Activated naive CD8-positive, alpha-beta T cell treated with anti-CD3 and anti-CD28 coated beads, Interleukin-2, amount 50 U/mL, for 24 hours (primary cell): ENCODE data around the gene SLC17A1.
A peak's percentile ranks its signal among the peaks of the same experiment; 100 is the strongest.
"Not testable (repeated sequence)": the region's sequence is repeated elsewhere in the genome, so short reads cannot be mapped to it uniquely, and the experiment has no call there.

Experiments
- ATAC-seq: fragments of 150-1000 bp; cut with Tn5 transposase; one replicate; pipeline ENCODE4 v1.10.0; 2021
- DNase-seq: peaks from one replicate; pipeline ENCODE4 v3.0.0; 2021
- H3K27ac Mint-ChIP-seq: one replicate; pipeline ENCODE4 v1.8.0; 2021; ENCODE audit warnings: mild to moderate bottlenecking, mixed read lengths
- H3K27me3 Mint-ChIP-seq: one replicate; pipeline ENCODE4 v1.8.0; 2021; ENCODE audit warnings: mixed read lengths
- H3K36me3 Mint-ChIP-seq: one replicate; pipeline ENCODE4 v1.8.0; 2021; ENCODE audit warnings: low read depth, mixed read lengths
- H3K4me1 Mint-ChIP-seq: one replicate; pipeline ENCODE4 v1.8.0; 2021; ENCODE audit warnings: mixed read lengths
- H3K4me3 Mint-ChIP-seq: one replicate; pipeline ENCODE4 v1.8.0; 2021; ENCODE audit warnings: mild to moderate bottlenecking, moderate library complexity, mixed read lengths
- H3K9me3 Mint-ChIP-seq: one replicate; pipeline ENCODE4 v1.8.0; 2021; ENCODE audit warnings: mixed read lengths

Gene SLC17A1

GRCh38 chr6:25756382-25757363, 75.2 kb downstream of the SLC17A1 start:
- no peak overlapping the region for H3K4me3 Mint-ChIP-seq
- H3K9me3 Mint-ChIP-seq, result no peaks in the 10 kb centered on the region
- ATAC-seq (no peak), DNase-seq (no peak)
- peaks cover 5% of the 10 kb centered on the region for H3K27me3 Mint-ChIP-seq
- no peaks in the 10 kb centered on the region for H3K36me3 Mint-ChIP-seq
- no peak overlapping the region for H3K27ac Mint-ChIP-seq
- no peaks in the 10 kb centered on the region for H3K4me1 Mint-ChIP-seq

- Mint-ChIP-seq H3K9me3 (no peaks in the 10 kb centered on the region), H3K27me3 (peaks cover 5% of the 10 kb centered on the region), H3K36me3 (no peaks in the 10 kb centered on the region), H3K4me1 (no peaks in the 10 kb centered on the region), H3K27ac (no peak overlapping the region), H3K4me3 (no peak overlapping the region)
- DNase-seq (no peak), ATAC-seq (no peak)
Observed at GRCh38 chr6:25755483-25755882, 76.4 kb downstream of the SLC17A1 start.

- no peak for ATAC-seq
- no peak for DNase-seq
- no peaks in the 10 kb centered on the region for H3K4me1 Mint-ChIP-seq
- H3K4me3 Mint-ChIP-seq, result no peak within 1 kb of the TSS
- no peaks in the 10 kb centered on the region for H3K9me3 Mint-ChIP-seq
- peaks cover 5% of the 10 kb centered on the region for H3K27me3 Mint-ChIP-seq
- H3K27ac Mint-ChIP-seq, result no peak within 1 kb of the TSS
- no peaks in the 10 kb centered on the region for H3K36me3 Mint-ChIP-seq
Observed at GRCh38 chr6:25754535-25754934, 77.3 kb downstream of the SLC17A1 start, which contains the start of gene SLC17A4. Gene SLC17A4 (plus strand): TSS chr6:25754742. CDS start chr6:25761963, 7,221 bp downstream.

- H3K9me3 Mint-ChIP-seq, result no peaks in the 10 kb centered on the region
- H3K27ac Mint-ChIP-seq, result no peak overlapping the region
- DNase-seq, result no peak
- no peak for ATAC-seq
- H3K27me3 Mint-ChIP-seq, result peaks cover 1% of the 10 kb centered on the region
- no peaks in the 10 kb centered on the region for H3K36me3 Mint-ChIP-seq
- no peaks in the 10 kb centered on the region for H3K4me1 Mint-ChIP-seq
- H3K4me3 Mint-ChIP-seq, result no peak overlapping the region
Observed at GRCh38 chr6:25753079-25753478, 78.8 kb downstream of the SLC17A1 start.

- no peaks in the 10 kb centered on the region for H3K27me3 Mint-ChIP-seq
- no peak for DNase-seq
- H3K4me3 Mint-ChIP-seq, result no peak overlapping the region
- H3K4me1 Mint-ChIP-seq, result no peaks in the 10 kb centered on the region
- no peak for ATAC-seq
- H3K36me3 Mint-ChIP-seq, result no peaks in the 10 kb centered on the region
- no peaks in the 10 kb centered on the region for H3K9me3 Mint-ChIP-seq
- H3K27ac Mint-ChIP-seq, result no peak overlapping the region
Observed at GRCh38 chr6:25750906-25751305, 80.9 kb downstream of the SLC17A1 start.

- Mint-ChIP-seq H3K27ac (no peak overlapping the region), H3K9me3 (no peaks in the 10 kb centered on the region), H3K4me1 (no peaks in the 10 kb centered on the region), H3K36me3 (no peaks in the 10 kb centered on the region), H3K27me3 (no peaks in the 10 kb centered on the region), H3K4me3 (no peak overlapping the region)
- ATAC-seq, result no peak
- no peak for DNase-seq
Observed at GRCh38 chr6:25749837-25750236, 82.0 kb downstream of the SLC17A1 start.

- H3K9me3 Mint-ChIP-seq, H3K36me3 Mint-ChIP-seq, DNase-seq: not testable (repeated sequence)
Observed at GRCh38 chr6:25748601-25749517, 83.0 kb downstream of the SLC17A1 start.

GRCh38 chr6:25748049-25748448, 83.8 kb downstream of the SLC17A1 start:
- H3K27me3 Mint-ChIP-seq, result no peaks in the 10 kb centered on the region
- no peak for ATAC-seq
- no peak overlapping the region for H3K4me3 Mint-ChIP-seq
- H3K9me3 Mint-ChIP-seq, result no peaks in the 10 kb centered on the region
- no peak for DNase-seq
- H3K36me3 Mint-ChIP-seq, result no peaks in the 10 kb centered on the region
- H3K4me1 Mint-ChIP-seq, result no peaks in the 10 kb centered on the region
- no peak overlapping the region for H3K27ac Mint-ChIP-seq

More at GRCh38 chr6:25748601-25749517, 83.0 kb downstream of the SLC17A1 start:
- ATAC-seq, H3K27me3 Mint-ChIP-seq, H3K4me3 Mint-ChIP-seq, H3K27ac Mint-ChIP-seq, H3K4me1 Mint-ChIP-seq: not testable (repeated sequence)

GRCh38 chr6:25747477-25747876, 84.4 kb downstream of the SLC17A1 start:
- no peak for ATAC-seq
- no peaks in the 10 kb centered on the region for H3K9me3 Mint-ChIP-seq
- no peaks in the 10 kb centered on the region for H3K27me3 Mint-ChIP-seq
- no peaks in the 10 kb centered on the region for H3K4me1 Mint-ChIP-seq
- H3K27ac Mint-ChIP-seq, result no peak overlapping the region
- no peaks in the 10 kb centered on the region for H3K36me3 Mint-ChIP-seq
- no peak overlapping the region for H3K4me3 Mint-ChIP-seq
- no peak for DNase-seq

GRCh38 chr6:25746968-25747367, 84.9 kb downstream of the SLC17A1 start:
- no peaks in the 10 kb centered on the region for H3K36me3 Mint-ChIP-seq
- ATAC-seq (no peak), DNase-seq (no peak)
- H3K9me3 Mint-ChIP-seq, result peaks cover under 1% of the 10 kb centered on the region
- no peak overlapping the region for H3K27ac Mint-ChIP-seq
- H3K27me3 Mint-ChIP-seq, result no peaks in the 10 kb centered on the region
- no peaks in the 10 kb centered on the region for H3K4me1 Mint-ChIP-seq
- no peak overlapping the region for H3K4me3 Mint-ChIP-seq

- no peak overlapping the region for H3K4me3 Mint-ChIP-seq
- H3K9me3 Mint-ChIP-seq, result peaks cover 2% of the 10 kb centered on the region
- no peak overlapping the region for H3K27ac Mint-ChIP-seq
- DNase-seq, result no peak
- no peaks in the 10 kb centered on the region for H3K36me3 Mint-ChIP-seq
- no peaks in the 10 kb centered on the region for H3K27me3 Mint-ChIP-seq
- no peaks in the 10 kb centered on the region for H3K4me1 Mint-ChIP-seq
- no peak for ATAC-seq
Observed at GRCh38 chr6:25745836-25746235, 86.0 kb downstream of the SLC17A1 start.

- Mint-ChIP-seq H3K27ac (no peak overlapping the region), H3K4me1 (no peaks in the 10 kb centered on the region), H3K4me3 (no peak overlapping the region), H3K36me3 (no peaks in the 10 kb centered on the region), H3K27me3 (no peaks in the 10 kb centered on the region), H3K9me3 (peaks cover 2% of the 10 kb centered on the region)
- peak; percentile 20 for ATAC-seq
- no peak for DNase-seq
Observed at GRCh38 chr6:25743868-25744267, 88.0 kb downstream of the SLC17A1 start.

GRCh38 chr6:25735261-25735660, 96.6 kb downstream of the SLC17A1 start:
- DNase-seq, result no peak
- no peak overlapping the region for H3K4me3 Mint-ChIP-seq
- H3K36me3 Mint-ChIP-seq, result no peaks in the 10 kb centered on the region
- peaks cover 33% of the 10 kb centered on the region for H3K27me3 Mint-ChIP-seq
- no peaks in the 10 kb centered on the region for H3K4me1 Mint-ChIP-seq
- H3K9me3 Mint-ChIP-seq, result peaks cover 10% of the 10 kb centered on the region
- ATAC-seq, result no peak
- H3K27ac Mint-ChIP-seq, result no peak overlapping the region
